HUES48 (cell line): ENCODE results near the gene REPS1.
A peak's percentile ranks its signal among the peaks of the same experiment; 100 is the strongest.
"Not testable (repeated sequence)": the region's sequence is repeated elsewhere in the genome, so short reads cannot be mapped to it uniquely, and the experiment has no call there.

Experiments used
- H3K27ac ChIP-seq: one replicate; pipeline ENCODE4 v1.7.0; 2013; ENCODE audit warnings: low read depth, low read length, inconsistent platforms
- H3K27me3 ChIP-seq: 2 replicates; pipeline ENCODE4 v1.6.1; 2013; ENCODE audit warnings: mild to moderate bottlenecking, low read length; ENCODE audit not compliant: control insufficient read depth, insufficient read depth
- H3K36me3 ChIP-seq: 2 replicates; pipeline ENCODE4 v1.6.1; 2013; ENCODE audit warnings: low read length; ENCODE audit not compliant: control insufficient read depth, insufficient read depth
- H3K4me1 ChIP-seq: 2 replicates; pipeline ENCODE4 v1.6.1; 2013; ENCODE audit warnings: mild to moderate bottlenecking, low read length; ENCODE audit not compliant: control insufficient read depth, insufficient read depth
- H3K4me3 ChIP-seq: 2 replicates; pipeline ENCODE4 v1.5.1; 2013; ENCODE audit warnings: mild to moderate bottlenecking, low read depth, low read length
- H3K9ac ChIP-seq: 2 replicates; pipeline ENCODE4 v1.6.1; 2013; ENCODE audit warnings: mild to moderate bottlenecking, low read depth, low read length, moderate library complexity
- H3K9me3 ChIP-seq: 2 replicates; pipeline ENCODE4 v1.6.1; 2013; ENCODE audit warnings: low read length; ENCODE audit not compliant: control insufficient read depth, insufficient read depth

Gene REPS1

DNA sequence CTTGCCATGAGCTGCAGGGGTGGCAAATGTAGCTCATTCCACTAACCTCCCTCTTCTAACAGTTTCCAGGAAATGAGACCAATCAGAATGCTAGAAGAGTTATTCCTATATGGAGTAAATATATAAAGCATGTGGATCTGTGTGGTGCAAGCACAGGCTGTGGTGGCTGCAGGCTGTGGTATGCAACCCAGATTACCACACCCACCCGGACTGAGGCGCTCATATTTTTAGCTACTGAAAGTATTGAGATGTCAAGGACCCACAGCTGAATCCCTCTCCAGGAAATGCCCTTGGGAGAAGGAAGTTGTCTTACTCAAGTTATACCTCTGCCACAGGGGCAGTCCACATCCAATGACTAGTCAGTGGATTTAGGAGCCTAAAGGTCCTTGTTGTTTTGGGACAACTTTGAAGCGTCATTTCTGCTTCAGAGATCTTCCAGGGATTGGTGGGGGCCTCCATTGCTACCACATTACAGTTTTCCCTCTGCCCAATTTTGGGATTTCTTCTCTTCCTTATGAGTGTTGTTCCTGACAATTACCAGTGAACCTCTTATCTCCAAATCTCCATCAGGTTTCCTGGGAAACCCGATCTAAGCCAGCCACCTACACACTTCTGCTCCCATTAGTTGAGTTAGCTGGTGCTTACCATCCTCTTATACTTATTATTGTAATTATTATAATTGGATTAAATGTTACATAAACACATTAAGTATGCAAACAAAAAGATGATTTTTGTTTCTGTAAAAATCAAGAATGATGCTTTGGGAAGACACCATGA lies 12.1 kb upstream of the REPS1 start:
- Histone ChIP-seq H3K27me3 (no peaks in the 10 kb centered on the region), H3K4me1 (peaks cover 4% of the 10 kb centered on the region; the same call in 1 of the 2 replicates), H3K9ac (no peak overlapping the region), H3K36me3 (no peaks in the 10 kb centered on the region), H3K9me3 (no peaks in the 10 kb centered on the region), H3K27ac (no peak overlapping the region), H3K4me3 (no peak overlapping the region)

GRCh38 chr6:138997136-138997535 lies 9.1 kb upstream of the REPS1 start:
- H3K27me3 ChIP-seq, result no peaks in the 10 kb centered on the region
- H3K36me3 ChIP-seq, result no peaks in the 10 kb centered on the region
- no peaks in the 10 kb centered on the region for H3K9me3 ChIP-seq
- no peak overlapping the region for H3K27ac ChIP-seq
- no peak overlapping the region for H3K4me3 ChIP-seq
- peaks cover 13% of the 10 kb centered on the region for H3K4me1 ChIP-seq
- H3K9ac ChIP-seq, result no peak overlapping the region

GRCh38 chr6:138996524-138996923 lies 8.5 kb upstream of the REPS1 start:
- no peaks in the 10 kb centered on the region for H3K9me3 ChIP-seq
- no peak overlapping the region for H3K9ac ChIP-seq
- no peak overlapping the region for H3K27ac ChIP-seq
- H3K4me1 ChIP-seq, result peaks cover 13% of the 10 kb centered on the region
- H3K27me3 ChIP-seq, result no peaks in the 10 kb centered on the region
- H3K36me3 ChIP-seq, result no peaks in the 10 kb centered on the region
- no peak overlapping the region for H3K4me3 ChIP-seq

- H3K4me3 ChIP-seq, H3K9me3 ChIP-seq, H3K27me3 ChIP-seq, H3K36me3 ChIP-seq, H3K9ac ChIP-seq: not testable (repeated sequence)
- Histone ChIP-seq H3K4me1 (peaks cover 15% of the 10 kb centered on the region), H3K27ac (peak overlapping the region; percentile 5)
Observed at GRCh38 chr6:138993410-138993809, 5.4 kb upstream of the REPS1 start.

DNA sequence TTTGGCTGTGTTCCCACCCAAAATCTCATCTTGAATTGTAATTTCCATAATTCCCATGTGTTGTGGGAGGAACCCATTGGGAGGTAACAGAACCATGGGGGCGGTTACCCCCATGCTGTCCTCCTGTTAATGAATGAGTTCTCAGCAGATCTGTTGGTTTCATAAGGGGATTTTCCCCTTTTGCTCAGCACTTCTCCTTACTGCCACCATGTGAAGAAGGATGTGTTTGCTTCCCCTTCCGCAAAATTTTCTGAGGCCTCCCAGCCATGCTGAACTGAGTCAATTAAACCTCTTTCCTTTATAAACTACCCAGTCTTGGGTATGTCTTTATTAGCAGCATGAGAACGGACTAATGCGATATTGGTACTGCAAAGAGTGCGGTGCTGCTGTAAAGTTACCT lies 4.9 kb upstream of the REPS1 start:
- H3K27me3 ChIP-seq, H3K9ac ChIP-seq, H3K9me3 ChIP-seq, H3K4me3 ChIP-seq, H3K36me3 ChIP-seq: not testable (repeated sequence)
- Histone ChIP-seq H3K27ac (peak overlapping the region; percentile 23), H3K4me1 (peaks cover 16% of the 10 kb centered on the region)

DNA sequence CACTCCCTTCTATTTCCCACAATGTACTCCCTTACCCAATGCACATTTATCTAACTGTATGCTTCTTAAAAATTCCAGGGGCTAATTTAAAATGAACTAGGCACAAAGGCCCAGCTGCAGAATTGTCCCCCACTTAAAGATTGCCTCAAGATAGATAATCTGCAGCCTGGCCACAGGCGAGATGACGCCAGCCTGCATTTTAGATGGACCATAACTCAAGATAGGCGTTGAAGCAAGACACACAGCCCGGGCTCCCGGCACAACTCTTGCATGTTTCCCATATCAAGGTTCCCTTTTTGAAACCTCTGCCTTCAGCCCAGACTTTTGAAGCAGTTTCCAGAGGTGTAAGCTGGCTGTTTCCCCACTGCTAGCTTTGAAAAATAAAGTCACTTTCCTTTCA lies 3.2 kb upstream of the REPS1 start:
- no peaks in the 10 kb centered on the region for H3K36me3 ChIP-seq
- H3K9me3 ChIP-seq, result no peaks in the 10 kb centered on the region
- H3K4me3 ChIP-seq, result no peak overlapping the region
- H3K27ac ChIP-seq, result no peak overlapping the region
- H3K4me1 ChIP-seq, result peaks cover 17% of the 10 kb centered on the region
- H3K27me3 ChIP-seq, result no peaks in the 10 kb centered on the region
- H3K9ac ChIP-seq, result no peak overlapping the region

- no peak overlapping the region for H3K27ac ChIP-seq
- no peak overlapping the region for H3K4me3 ChIP-seq
- peaks cover 29% of the 10 kb centered on the region for H3K4me1 ChIP-seq
- H3K27me3 ChIP-seq, result no peaks in the 10 kb centered on the region
- no peak overlapping the region for H3K9ac ChIP-seq
- no peaks in the 10 kb centered on the region for H3K9me3 ChIP-seq
- no peaks in the 10 kb centered on the region for H3K36me3 ChIP-seq
Observed at GRCh38 chr6:138989098-138989983, 1.3 kb upstream of the REPS1 start.

DNA sequence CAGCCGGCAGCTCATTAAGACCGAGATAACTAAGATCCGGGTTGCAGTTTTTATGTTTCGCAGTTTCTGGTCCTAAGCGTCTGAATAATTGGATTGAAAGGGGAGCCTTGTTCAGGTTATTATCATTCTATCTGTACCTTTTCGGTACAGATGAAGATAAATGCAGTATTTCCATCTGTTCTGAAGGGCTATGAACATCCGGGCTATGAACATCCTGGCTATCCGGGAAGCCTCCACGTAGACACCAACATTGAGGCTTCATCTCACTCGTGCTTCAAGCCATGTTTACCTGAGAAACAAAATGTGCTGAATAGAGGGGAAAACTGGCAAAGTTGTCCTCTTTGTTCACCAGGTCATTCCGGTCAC lies 399 bp upstream of the REPS1 start:
- Histone ChIP-seq H3K9ac (no peak overlapping the region), H3K4me3 (peak overlapping the region; percentile 95), H3K27me3 (no peaks in the 10 kb centered on the region), H3K9me3 (no peaks in the 10 kb centered on the region), H3K4me1 (peaks cover 26% of the 10 kb centered on the region), H3K36me3 (no peaks in the 10 kb centered on the region), H3K27ac (no peak overlapping the region)

DNA sequence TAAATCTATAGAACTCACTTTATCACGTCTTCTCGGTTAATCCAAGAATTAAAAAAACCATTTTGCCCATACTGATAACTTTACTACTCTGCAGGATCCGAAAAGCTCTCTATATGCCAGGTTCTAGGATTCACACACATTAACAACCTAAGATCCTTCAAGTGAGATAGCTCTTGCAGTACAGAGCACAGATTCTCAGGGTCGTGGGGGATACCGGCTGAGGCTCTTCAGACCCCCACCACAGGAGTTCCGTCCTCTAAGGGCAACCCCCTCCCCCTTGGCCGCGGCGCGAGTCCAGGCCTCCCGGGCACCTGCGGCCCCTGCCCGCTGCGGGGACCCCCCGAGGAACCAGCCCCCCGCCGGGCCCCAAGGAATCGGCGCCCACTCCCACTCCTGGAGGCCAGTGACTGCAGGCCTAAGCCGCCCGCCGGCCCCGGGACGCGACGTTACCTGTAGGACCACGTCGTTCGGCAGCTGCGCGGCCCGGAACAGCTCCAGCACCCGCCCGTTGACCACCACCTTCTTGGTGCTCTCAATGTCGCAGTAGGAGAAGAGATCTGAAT lies 892 bp downstream of the REPS1 start:
- peak overlapping the region; percentile 95 for H3K4me3 ChIP-seq
- H3K9me3 ChIP-seq, result no peaks in the 10 kb centered on the region
- peak overlapping the region; percentile 91 for H3K9ac ChIP-seq
- H3K36me3 ChIP-seq, result no peaks in the 10 kb centered on the region
- H3K27me3 ChIP-seq, result no peaks in the 10 kb centered on the region
- H3K4me1 ChIP-seq, result peaks cover 33% of the 10 kb centered on the region
- H3K27ac ChIP-seq, result peak overlapping the region; percentile 90

- peaks cover 38% of the 10 kb centered on the region for H3K4me1 ChIP-seq
- H3K27ac ChIP-seq, result no peak overlapping the region
- H3K9ac ChIP-seq, result no peak overlapping the region
- no peaks in the 10 kb centered on the region for H3K9me3 ChIP-seq
- no peaks in the 10 kb centered on the region for H3K27me3 ChIP-seq
- peak overlapping the region; percentile 95 for H3K4me3 ChIP-seq
- H3K36me3 ChIP-seq, result no peaks in the 10 kb centered on the region
Observed at GRCh38 chr6:138986578-138986977, 1.5 kb downstream of the REPS1 start.

DNA sequence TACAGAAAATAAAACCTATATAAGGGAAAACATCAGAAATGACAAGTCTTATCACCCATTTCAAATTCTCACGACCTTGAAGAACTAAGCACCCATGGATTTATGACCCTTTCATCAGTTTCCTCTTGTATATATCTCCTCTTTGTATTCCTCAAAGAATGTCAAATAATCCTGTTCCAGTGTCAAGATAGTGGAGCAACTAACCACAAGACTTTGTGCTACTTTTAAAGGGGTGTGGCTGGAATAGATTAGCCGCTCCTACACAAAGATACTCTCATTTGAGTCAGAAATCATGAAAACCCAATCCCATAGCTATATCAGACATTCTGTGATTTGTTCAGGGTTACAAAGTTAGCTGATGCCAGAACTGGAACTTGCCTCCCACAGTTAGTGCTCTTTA lies 6.6 kb downstream of the REPS1 start:
- H3K4me1 ChIP-seq, result peaks cover 71% of the 10 kb centered on the region
- H3K9ac ChIP-seq, result no peak overlapping the region
- H3K4me3 ChIP-seq, result no peak overlapping the region

More for the DNA sequence above, 6.6 kb downstream of the REPS1 start:
- Histone ChIP-seq H3K9me3 (no peaks in the 10 kb centered on the region), H3K36me3 (no peaks in the 10 kb centered on the region), H3K27ac (no peak overlapping the region), H3K27me3 (no peaks in the 10 kb centered on the region)
